ENCODE data around the gene PRKAG2. TPM values are rescaled to one million over a fixed set of nuclear protein-coding genes. Genes with fewer than 3 reads are reported as not detected.

Gene PRKAG2
- total and polyA plus RNA-seq, 4 donors, result 36.7 to 46.1 (median 40.0) TPM

DNA sequence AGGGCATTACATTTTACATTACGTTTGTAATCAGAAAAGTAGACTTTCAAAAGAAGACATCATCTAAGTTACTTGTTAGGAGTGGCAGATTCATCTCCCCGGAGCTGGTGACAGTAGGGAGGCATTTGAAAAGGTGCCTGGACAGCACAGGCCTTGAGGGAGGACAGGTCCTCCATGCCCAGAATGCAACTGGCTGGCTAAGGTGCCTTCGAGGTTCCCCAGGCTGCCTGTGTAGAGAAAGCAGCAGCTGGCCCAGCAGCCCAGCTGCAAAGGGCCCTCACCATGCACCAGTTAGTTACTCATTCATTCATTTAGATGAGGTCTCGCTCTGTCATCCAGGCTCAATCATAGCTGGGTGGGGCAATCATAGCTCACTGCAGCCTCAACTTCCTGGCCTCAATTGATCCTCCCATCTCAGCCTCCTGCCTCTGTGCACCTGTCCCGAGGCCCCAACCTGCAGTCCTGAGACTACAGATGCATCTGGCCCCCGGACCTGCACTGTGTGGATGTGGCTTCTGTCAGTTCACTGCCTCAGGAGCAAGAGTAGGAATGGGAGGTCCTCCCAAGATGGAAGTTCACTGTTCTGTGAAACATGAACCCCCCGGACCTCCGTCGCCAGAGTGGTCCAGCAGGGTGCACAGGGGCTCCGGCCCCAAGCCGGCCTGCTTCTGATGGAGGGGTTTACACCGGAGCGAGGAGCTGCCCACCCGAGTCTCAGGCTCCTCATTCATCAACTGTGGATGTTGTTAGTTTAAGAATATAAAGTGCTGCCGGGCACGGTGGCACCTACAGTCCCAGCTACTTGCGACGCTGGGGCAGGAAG is 36.6 kb downstream of the PRKAG2 start:
- Histone ChIP-seq H3K4me1 (ENCODE audit: control insufficient read depth, insufficient read depth, low read length) (peaks cover 29% of the 10 kb centered on the region), H3K9me3 (ENCODE audit: control insufficient read depth, insufficient read depth, low read length) (no peaks in the 10 kb centered on the region), H3K36me3 (ENCODE audit: control insufficient read depth, insufficient read depth, low read length) (no peaks in the 10 kb centered on the region), H3K27ac (ENCODE audit: low read depth, low read length) (no peak overlapping the region), H3K4me3 (ENCODE audit: low read depth, low read length) (no peak overlapping the region), H3K27me3 (ENCODE audit: control insufficient read depth, insufficient read depth, low read length) (no peaks in the 10 kb centered on the region)
- 94% methylated on average over 16 of the region's 18 CpGs for WGBS (ENCODE audit: insufficient coverage)
- DNase-seq (ENCODE audit: low read depth in 4 of 6, low spot score in 6 of 6), result no peak

- DNase-seq (ENCODE audit: low read depth in 4 of 6, low spot score in 6 of 6), result no peak
- Histone ChIP-seq H3K4me1 (ENCODE audit: control insufficient read depth, insufficient read depth, low read length) (peaks cover 29% of the 10 kb centered on the region), H3K9me3 (ENCODE audit: control insufficient read depth, insufficient read depth, low read length) (no peaks in the 10 kb centered on the region), H3K27me3 (ENCODE audit: control insufficient read depth, insufficient read depth, low read length) (no peaks in the 10 kb centered on the region), H3K4me3 (ENCODE audit: low read depth, low read length) (no peak overlapping the region), H3K27ac (ENCODE audit: low read depth, low read length) (no peak overlapping the region), H3K36me3 (ENCODE audit: control insufficient read depth, insufficient read depth, low read length) (no peaks in the 10 kb centered on the region)
- WGBS (ENCODE audit: insufficient coverage), result 64% methylated on average over 13 of the region's 13 CpGs
Measured at GRCh38 chr7:151839451-151839921, 37.4 kb downstream of the PRKAG2 start.

GRCh38 chr7:151838861-151839381 is 38.0 kb downstream of the PRKAG2 start:
- Histone ChIP-seq H3K9me3 (ENCODE audit: control insufficient read depth, insufficient read depth, low read length) (no peaks in the 10 kb centered on the region), H3K36me3 (ENCODE audit: control insufficient read depth, insufficient read depth, low read length) (no peaks in the 10 kb centered on the region), H3K27me3 (ENCODE audit: control insufficient read depth, insufficient read depth, low read length) (no peaks in the 10 kb centered on the region), H3K4me1 (ENCODE audit: control insufficient read depth, insufficient read depth, low read length) (peaks cover 29% of the 10 kb centered on the region), H3K4me3 (ENCODE audit: low read depth, low read length) (no peak overlapping the region), H3K27ac (ENCODE audit: low read depth, low read length) (no peak overlapping the region)
- WGBS (ENCODE audit: insufficient coverage), result 83% methylated on average over 14 of the region's 17 CpGs
- DNase-seq (ENCODE audit: low read depth in 4 of 6, low spot score in 6 of 6), result no peak

- WGBS (ENCODE audit: insufficient coverage), result 78% methylated on average over 7 of the region's 7 CpGs
- H3K4me3 ChIP-seq (ENCODE audit: low read depth, low read length), result peak overlapping the region; percentile 9
Measured at GRCh38 chr7:151838072-151838471, 38.8 kb downstream of the PRKAG2 start.

GRCh38 chr7:151837285-151838042 is 39.5 kb downstream of the PRKAG2 start:
- no peaks in the 10 kb centered on the region for H3K27me3 ChIP-seq (ENCODE audit: control insufficient read depth, insufficient read depth, low read length)
- WGBS (ENCODE audit: insufficient coverage), result 32% methylated on average over 16 of the region's 25 CpGs
- H3K4me3 ChIP-seq (ENCODE audit: low read depth, low read length), result peak overlapping the region; percentile 9
- H3K4me1 ChIP-seq (ENCODE audit: control insufficient read depth, insufficient read depth, low read length), result peaks cover 29% of the 10 kb centered on the region
- H3K27ac ChIP-seq (ENCODE audit: low read depth, low read length), result no peak overlapping the region
- no peaks in the 10 kb centered on the region for H3K36me3 ChIP-seq (ENCODE audit: control insufficient read depth, insufficient read depth, low read length)
- peak in 2 of 6 donors; percentile 51 to 65 for DNase-seq (ENCODE audit: low read depth in 4 of 6, low spot score in 6 of 6)
- H3K9me3 ChIP-seq (ENCODE audit: control insufficient read depth, insufficient read depth, low read length), result no peaks in the 10 kb centered on the region

More at GRCh38 chr7:151838072-151838471, 38.8 kb downstream of the PRKAG2 start:
- H3K9me3 ChIP-seq (ENCODE audit: control insufficient read depth, insufficient read depth, low read length), result no peaks in the 10 kb centered on the region
- no peak for DNase-seq (ENCODE audit: low read depth in 4 of 6, low spot score in 6 of 6)
- H3K36me3 ChIP-seq (ENCODE audit: control insufficient read depth, insufficient read depth, low read length), result no peaks in the 10 kb centered on the region
- H3K27ac ChIP-seq (ENCODE audit: low read depth, low read length), result no peak overlapping the region
- H3K4me1 ChIP-seq (ENCODE audit: control insufficient read depth, insufficient read depth, low read length), result peaks cover 29% of the 10 kb centered on the region
- no peaks in the 10 kb centered on the region for H3K27me3 ChIP-seq (ENCODE audit: control insufficient read depth, insufficient read depth, low read length)

DNA sequence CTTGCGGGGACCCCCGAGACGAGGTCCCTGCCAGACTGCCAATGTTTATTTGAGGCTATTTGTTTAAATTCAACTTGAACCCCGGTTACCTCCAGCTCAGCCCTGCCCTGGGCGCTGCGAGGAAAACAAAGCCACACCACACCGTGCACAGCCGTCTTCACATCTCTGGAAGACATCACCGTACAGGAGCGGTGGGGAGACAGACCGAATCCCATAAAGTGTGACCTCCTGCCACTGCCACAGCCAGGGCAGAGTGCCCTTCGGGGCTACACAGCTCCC is 40.0 kb downstream of the PRKAG2 start:
- H3K27ac ChIP-seq (ENCODE audit: low read depth, low read length), result no peak overlapping the region
- H3K36me3 ChIP-seq (ENCODE audit: control insufficient read depth, insufficient read depth, low read length), result no peaks in the 10 kb centered on the region
- H3K9me3 ChIP-seq (ENCODE audit: control insufficient read depth, insufficient read depth, low read length), result no peaks in the 10 kb centered on the region
- H3K4me1 ChIP-seq (ENCODE audit: control insufficient read depth, insufficient read depth, low read length), result peaks cover 29% of the 10 kb centered on the region
- H3K27me3 ChIP-seq (ENCODE audit: control insufficient read depth, insufficient read depth, low read length), result no peaks in the 10 kb centered on the region
- no peak for DNase-seq (ENCODE audit: low read depth in 4 of 6, low spot score in 6 of 6)
- WGBS (ENCODE audit: insufficient coverage), result 59% methylated on average over 8 of the region's 12 CpGs
- H3K4me3 ChIP-seq (ENCODE audit: low read depth, low read length), result no peak overlapping the region

GRCh38 chr7:151836191-151836926 is 40.6 kb downstream of the PRKAG2 start:
- Histone ChIP-seq H3K27ac (ENCODE audit: low read depth, low read length) (no peak overlapping the region), H3K9me3 (ENCODE audit: control insufficient read depth, insufficient read depth, low read length) (no peaks in the 10 kb centered on the region), H3K27me3 (ENCODE audit: control insufficient read depth, insufficient read depth, low read length) (no peaks in the 10 kb centered on the region), H3K4me3 (ENCODE audit: low read depth, low read length) (no peak overlapping the region), H3K4me1 (ENCODE audit: control insufficient read depth, insufficient read depth, low read length) (peaks cover 29% of the 10 kb centered on the region), H3K36me3 (ENCODE audit: control insufficient read depth, insufficient read depth, low read length) (no peaks in the 10 kb centered on the region)
- no peak for DNase-seq (ENCODE audit: low read depth in 4 of 6, low spot score in 6 of 6)
- WGBS (ENCODE audit: insufficient coverage), result 77% methylated on average over 15 of the region's 16 CpGs

- no peak overlapping the region for H3K4me3 ChIP-seq (ENCODE audit: low read depth, low read length)
- H3K27ac ChIP-seq (ENCODE audit: low read depth, low read length), result no peak overlapping the region
- 91% methylated on average over 9 of the region's 9 CpGs for WGBS (ENCODE audit: insufficient coverage)
- peaks cover 29% of the 10 kb centered on the region for H3K4me1 ChIP-seq (ENCODE audit: control insufficient read depth, insufficient read depth, low read length)
- H3K27me3 ChIP-seq (ENCODE audit: control insufficient read depth, insufficient read depth, low read length), result no peaks in the 10 kb centered on the region
- H3K9me3 ChIP-seq (ENCODE audit: control insufficient read depth, insufficient read depth, low read length), result no peaks in the 10 kb centered on the region
- DNase-seq (ENCODE audit: low read depth in 4 of 6, low spot score in 6 of 6), result no peak
- H3K36me3 ChIP-seq (ENCODE audit: control insufficient read depth, insufficient read depth, low read length), result no peaks in the 10 kb centered on the region
Measured at GRCh38 chr7:151835636-151836035, 41.3 kb downstream of the PRKAG2 start.

GRCh38 chr7:151834271-151835035 is 42.5 kb downstream of the PRKAG2 start:
- no peaks in the 10 kb centered on the region for H3K36me3 ChIP-seq (ENCODE audit: control insufficient read depth, insufficient read depth, low read length)
- H3K4me1 ChIP-seq (ENCODE audit: control insufficient read depth, insufficient read depth, low read length), result peaks cover 27% of the 10 kb centered on the region
- H3K27me3 ChIP-seq (ENCODE audit: control insufficient read depth, insufficient read depth, low read length), result no peaks in the 10 kb centered on the region
- no peak for DNase-seq (ENCODE audit: low read depth in 4 of 6, low spot score in 6 of 6)
- H3K9me3 ChIP-seq (ENCODE audit: control insufficient read depth, insufficient read depth, low read length), result no peaks in the 10 kb centered on the region
- H3K27ac ChIP-seq (ENCODE audit: low read depth, low read length), result no peak overlapping the region
- WGBS (ENCODE audit: insufficient coverage), result 89% methylated on average over 17 of the region's 23 CpGs
- H3K4me3 ChIP-seq (ENCODE audit: low read depth, low read length), result no peak overlapping the region
